HepG2 (cell line): ENCODE measurements around the gene SYP.

Source experiments
- CTCF ChIP-seq: sonication (generic); formaldehyde crosslinking; IDR thresholded peaks from 2 replicates; pipeline ENCODE4 v1.5.0; 2020; ENCODE audit warnings: mild to moderate bottlenecking, missing genetic modification reagents, moderate library complexity
- NR2C2 ChIP-seq: sonication (generic); formaldehyde crosslinking; IDR thresholded peaks from 2 replicates; pipeline ENCODE4 v1.4.0; 2020; ENCODE audit warnings: missing genetic modification reagents, mild to moderate bottlenecking, moderate library complexity, borderline replicate concordance
- POLR2A ChIP-seq, 2 experiments: IDR thresholded peaks; 2 replicates each; pipeline ENCODE4 v1.6.1; 2011; ENCODE audit warnings: low read depth in 2 of 2, low read length in 2 of 2, mild to moderate bottlenecking in 1 of 2, moderate library complexity in 1 of 2; ENCODE audit not compliant: insufficient read depth in 1 of 2
- SIN3A ChIP-seq: IDR thresholded peaks from 2 replicates; pipeline ENCODE4 v1.6.1; 2011; ENCODE audit warnings: low read depth, mild to moderate bottlenecking, control low read depth, low read length, borderline replicate concordance
- TCF7 ChIP-seq: sonication (generic); IDR thresholded peaks from 2 replicates; pipeline ENCODE4 v1.6.1; 2016; ENCODE audit warnings: antibody characterized with exemption, low read depth
- ZNF781 ChIP-seq: sonication (generic); formaldehyde crosslinking; IDR thresholded peaks from 2 replicates; pipeline ENCODE4 v1.5.1; 2020; ENCODE audit warnings: borderline replicate concordance, mild to moderate bottlenecking, missing genetic modification reagents; ENCODE audit errors: not compliant biosample characterization

GRCh38 chrX:49139713-49140112 is 60.3 kb downstream of the SYP start:
- TF ChIP-seq NR2C2 (CRISPR knock-in tag) (no peak), CTCF (no peak), SIN3A (no peak), TCF7 (no peak), ZNF781 (CRISPR knock-in tag) (no peak), POLR2A (IDR thresholded peaks at IDR 0.05; ENCODE audit: insufficient read depth in 1 of 2, low read depth in 2 of 2, low read length in 2 of 2) (no peak)
